Fibroblast of skin of right quadriceps (primary cell): ENCODE results near the gene LRRC58.

ENCODE experiments used
- DNase-seq: peaks from one replicate; pipeline ENCODE4 v3.0.0-alpha.2; 2013

Gene LRRC58

DNA sequence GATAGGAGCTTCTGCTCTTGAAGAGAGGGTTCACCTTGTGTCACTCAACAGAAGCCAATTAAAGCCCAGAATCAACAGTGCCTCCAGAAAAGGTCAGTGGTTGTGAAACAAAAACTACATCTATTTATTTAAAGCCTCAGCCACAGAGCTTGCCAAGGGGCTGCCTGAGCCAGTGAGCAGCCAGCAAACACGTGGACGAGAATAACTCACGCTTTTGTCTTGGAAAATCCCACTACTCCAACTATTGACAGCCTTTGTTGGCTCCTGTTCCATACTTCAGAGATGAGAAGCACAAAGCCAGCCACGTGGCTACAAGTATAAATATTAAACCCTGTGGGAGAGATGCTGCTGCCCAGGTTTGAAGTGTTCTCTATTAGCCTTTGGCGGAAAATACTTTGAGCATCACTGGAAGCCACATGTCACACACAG lies 74.4 kb downstream of the LRRC58 start:
- no peak for DNase-seq
